Activated naive CD4-positive, alpha-beta T cell treated with anti-CD3 and anti-CD28 coated beads, Interleukin-2, amount 50 U/mL, for 16 hours (primary cell): ENCODE data around the gene LRRC17.

Source experiments
- DNase-seq: peaks from one replicate; pipeline ENCODE4 v3.0.0-alpha.2; 2020

Gene LRRC17

GRCh38 chr7:102912742-102913141 is at the start of gene LRRC17:
TSS of gene LRRC17 (plus strand) at chr7:102913000. CDS start at chr7:102933914, 20,914 bp downstream.
- DNase-seq, result no peak

GRCh38 chr7:102864958-102865357 is 47.8 kb upstream of the LRRC17 start:
- DNase-seq, result no peak

GRCh38 chr7:102866535-102867215 is 46.1 kb upstream of the LRRC17 start:
- DNase-seq, result no peak

GRCh38 chr7:102869195-102869594 is 43.6 kb upstream of the LRRC17 start:
- DNase-seq, result no peak

- DNase-seq, result no peak
Observed at GRCh38 chr7:102872460-102872859, 40.3 kb upstream of the LRRC17 start.

GRCh38 chr7:102873470-102874165 is 39.2 kb upstream of the LRRC17 start:
- DNase-seq, result no peak

GRCh38 chr7:102874166-102874829 is 38.5 kb upstream of the LRRC17 start:
- no peak for DNase-seq

GRCh38 chr7:102874966-102875365 is 37.8 kb upstream of the LRRC17 start:
- no peak for DNase-seq

- peak; percentile 15 for DNase-seq
Observed at GRCh38 chr7:102875700-102876295, 37.0 kb upstream of the LRRC17 start.

- no peak for DNase-seq
Observed at GRCh38 chr7:102883098-102883860, 29.5 kb upstream of the LRRC17 start.

GRCh38 chr7:102888561-102889233 is 24.1 kb upstream of the LRRC17 start:
- DNase-seq, result no peak

- no peak for DNase-seq
Observed at GRCh38 chr7:102889851-102890250, 22.9 kb upstream of the LRRC17 start.

- DNase-seq, result no peak
Observed at GRCh38 chr7:102890292-102890970, 22.4 kb upstream of the LRRC17 start.

- no peak for DNase-seq
Observed at GRCh38 chr7:102890971-102891692, 21.7 kb upstream of the LRRC17 start.

- no peak for DNase-seq
Observed at GRCh38 chr7:102891693-102892261, 21.0 kb upstream of the LRRC17 start.

- DNase-seq, result no peak
Observed at GRCh38 chr7:102892631-102893278, 20.0 kb upstream of the LRRC17 start.

- DNase-seq, result no peak
Observed at GRCh38 chr7:102895602-102896001, 17.2 kb upstream of the LRRC17 start.

GRCh38 chr7:102896585-102896984 is 16.2 kb upstream of the LRRC17 start:
- no peak for DNase-seq

GRCh38 chr7:102897211-102897631 is 15.6 kb upstream of the LRRC17 start:
- DNase-seq, result no peak
